Head of caudate nucleus (tissue), 42 donors: Measurements from ENCODE around the gene HOPX.

Source experiments
- DNase-seq, 42 donors: peaks; one replicate each; pipeline versions ENCODE4 v3.0.0 to v3.0.0-alpha.2; 2020 to 2021; ENCODE audit warnings: mixed read lengths in 7 of 42
- intact Hi-C: fragments of 100-400 bp; cut with DNase I; formaldehyde crosslinking; loops from one replicate; pipeline ENCODE4 v1.15.0; 2022

The HOPX gene

GRCh38 chr4:56603297-56603696, 77.8 kb downstream of the HOPX start:
- intact Hi-C loops: no loop called here
- no peak for DNase-seq
